ENCODE results near the gene TUT1. TPM values are rescaled to one million over a fixed set of nuclear protein-coding genes. Genes with fewer than 3 reads are reported as not detected.
A peak's percentile ranks its signal among the peaks of the same experiment; 100 is the strongest.
"Not testable (repeated sequence)": the region's sequence is repeated elsewhere in the genome, so short reads cannot be mapped to it uniquely, and the experiment has no call there.

Gene TUT1
- total RNA-seq, 3 donors from 2014 or later, result 39.4 to 46.1 (median 41.6) TPM

- Mint-ChIP-seq H3K4me3 (no peak overlapping the region), H3K9me3 (no peaks in the 10 kb centered on the region), H3K36me3 (ENCODE audit: insufficient read depth) (peaks cover 33% of the 10 kb centered on the region), H3K4me1 (ENCODE audit: low read depth) (peaks cover 25% of the 10 kb centered on the region), H3K27me3 (ENCODE audit: low read depth) (no peaks in the 10 kb centered on the region)
- DNase-seq (no peak), ATAC-seq (no peak)
Observed at GRCh38 chr11:62577046-62577714, 14.1 kb downstream of the TUT1 start.

GRCh38 chr11:62575837-62576236 lies 15.5 kb downstream of the TUT1 start:
- Mint-ChIP-seq H3K4me1 (ENCODE audit: low read depth) (peaks cover 39% of the 10 kb centered on the region), H3K27me3 (ENCODE audit: low read depth) (no peaks in the 10 kb centered on the region), H3K36me3 (ENCODE audit: insufficient read depth) (peaks cover 40% of the 10 kb centered on the region), H3K9me3 (no peaks in the 10 kb centered on the region), H3K4me3 (peak overlapping the region; percentile 98)
- DNase-seq, result no peak
- ATAC-seq, result no peak

GRCh38 chr11:62575156-62575555 lies 16.2 kb downstream of the TUT1 start:
- peak overlapping the region; percentile 98 for H3K4me3 Mint-ChIP-seq
- ATAC-seq, result no peak
- H3K9me3 Mint-ChIP-seq, result no peaks in the 10 kb centered on the region
- DNase-seq, result no peak
- no peaks in the 10 kb centered on the region for H3K27me3 Mint-ChIP-seq (ENCODE audit: low read depth)
- H3K4me1 Mint-ChIP-seq (ENCODE audit: low read depth), result peaks cover 44% of the 10 kb centered on the region
- peaks cover 42% of the 10 kb centered on the region for H3K36me3 Mint-ChIP-seq (ENCODE audit: insufficient read depth)

- H3K4me3 Mint-ChIP-seq, result peak overlapping the region; percentile 98
- no peaks in the 10 kb centered on the region for H3K27me3 Mint-ChIP-seq (ENCODE audit: low read depth)
- H3K9me3 Mint-ChIP-seq, result no peaks in the 10 kb centered on the region
- peaks cover 45% of the 10 kb centered on the region for H3K36me3 Mint-ChIP-seq (ENCODE audit: insufficient read depth)
- DNase-seq, result no peak
- peaks cover 50% of the 10 kb centered on the region for H3K4me1 Mint-ChIP-seq (ENCODE audit: low read depth)
- ATAC-seq, result peak; percentile 9 to 11
Observed at GRCh38 chr11:62574363-62575071, 16.8 kb downstream of the TUT1 start.

GRCh38 chr11:62573592-62574362 lies 17.5 kb downstream of the TUT1 start, which contains the start of gene EEF1G:
Gene EEF1G, minus strand, starts transcription at chr11:62573891. Its CDS starts 49 bp downstream, at chr11:62573842.
- DNase-seq (peak; percentile 96), ATAC-seq (peak; percentile 91 to 92)
- Mint-ChIP-seq H3K4me1 (ENCODE audit: low read depth) (peaks cover 51% of the 10 kb centered on the region), H3K36me3 (ENCODE audit: insufficient read depth) (peaks cover 47% of the 10 kb centered on the region), H3K4me3 (peak within 1 kb of the TSS; percentile 98), H3K27me3 (ENCODE audit: low read depth) (no peaks in the 10 kb centered on the region), H3K9me3 (no peaks in the 10 kb centered on the region)

- Mint-ChIP-seq H3K36me3 (ENCODE audit: insufficient read depth) (peaks cover 45% of the 10 kb centered on the region), H3K4me1 (ENCODE audit: low read depth) (peaks cover 54% of the 10 kb centered on the region)
- peak in 1 of 2 donors; percentile 14 for ATAC-seq
Observed at GRCh38 chr11:62573006-62573591, 18.2 kb downstream of the TUT1 start.

GRCh38 chr11:62572431-62572830 lies 18.9 kb downstream of the TUT1 start:
- no peaks in the 10 kb centered on the region for H3K27me3 Mint-ChIP-seq (ENCODE audit: low read depth)
- DNase-seq, result no peak
- H3K9me3 Mint-ChIP-seq, result no peaks in the 10 kb centered on the region
- peak overlapping the region; percentile 98 for H3K4me3 Mint-ChIP-seq
- ATAC-seq, result no peak
- peaks cover 44% of the 10 kb centered on the region for H3K36me3 Mint-ChIP-seq (ENCODE audit: insufficient read depth)
- H3K4me1 Mint-ChIP-seq (ENCODE audit: low read depth), result peaks cover 55% of the 10 kb centered on the region

More at GRCh38 chr11:62573006-62573591, 18.2 kb downstream of the TUT1 start:
- no peak for DNase-seq
- Mint-ChIP-seq H3K9me3 (no peaks in the 10 kb centered on the region), H3K27me3 (ENCODE audit: low read depth) (no peaks in the 10 kb centered on the region), H3K4me3 (peak overlapping the region; percentile 98)

GRCh38 chr11:62571493-62571892 lies 19.8 kb downstream of the TUT1 start:
- Mint-ChIP-seq H3K4me3 (peak overlapping the region; percentile 98), H3K36me3 (ENCODE audit: insufficient read depth) (peaks cover 53% of the 10 kb centered on the region), H3K4me1 (ENCODE audit: low read depth) (peaks cover 62% of the 10 kb centered on the region)
- not testable (repeated sequence) for DNase-seq; ATAC-seq; H3K9me3 Mint-ChIP-seq; H3K27me3 Mint-ChIP-seq (ENCODE audit: low read depth)

GRCh38 chr11:62570903-62571302 lies 20.4 kb downstream of the TUT1 start:
- H3K9me3 Mint-ChIP-seq; ATAC-seq; H3K27me3 Mint-ChIP-seq (ENCODE audit: low read depth); DNase-seq: not testable (repeated sequence)
- H3K4me3 Mint-ChIP-seq, result peak overlapping the region; percentile 98
- H3K4me1 Mint-ChIP-seq (ENCODE audit: low read depth), result peaks cover 68% of the 10 kb centered on the region
- peaks cover 55% of the 10 kb centered on the region for H3K36me3 Mint-ChIP-seq (ENCODE audit: insufficient read depth)

GRCh38 chr11:62569611-62570010 lies 21.7 kb downstream of the TUT1 start:
- Mint-ChIP-seq H3K4me1 (ENCODE audit: low read depth) (peaks cover 66% of the 10 kb centered on the region), H3K9me3 (no peaks in the 10 kb centered on the region), H3K4me3 (peak overlapping the region; percentile 1), H3K27me3 (ENCODE audit: low read depth) (no peaks in the 10 kb centered on the region), H3K36me3 (ENCODE audit: insufficient read depth) (peaks cover 59% of the 10 kb centered on the region)
- no peak for ATAC-seq
- DNase-seq, result no peak

- Mint-ChIP-seq H3K27me3 (ENCODE audit: low read depth) (no peaks in the 10 kb centered on the region), H3K9me3 (no peaks in the 10 kb centered on the region), H3K4me3 (peak overlapping the region; percentile 42), H3K4me1 (ENCODE audit: low read depth) (peaks cover 50% of the 10 kb centered on the region), H3K36me3 (ENCODE audit: insufficient read depth) (peaks cover 49% of the 10 kb centered on the region)
- DNase-seq (no peak), ATAC-seq (peak in 1 of 2 donors; percentile 16)
Observed at GRCh38 chr11:62567018-62567633, 24.2 kb downstream of the TUT1 start.

- Mint-ChIP-seq H3K9me3 (no peaks in the 10 kb centered on the region), H3K4me3 (peak overlapping the region; percentile 3), H3K4me1 (ENCODE audit: low read depth) (peaks cover 45% of the 10 kb centered on the region), H3K36me3 (ENCODE audit: insufficient read depth) (peaks cover 45% of the 10 kb centered on the region), H3K27me3 (ENCODE audit: low read depth) (no peaks in the 10 kb centered on the region)
- DNase-seq (no peak), ATAC-seq (no peak)
Observed at GRCh38 chr11:62566247-62566646, 25.1 kb downstream of the TUT1 start.

GRCh38 chr11:62565100-62565802 lies 26.1 kb downstream of the TUT1 start:
- ATAC-seq (no peak), DNase-seq (no peak)
- Mint-ChIP-seq H3K27me3 (ENCODE audit: low read depth) (no peaks in the 10 kb centered on the region), H3K4me1 (ENCODE audit: low read depth) (peaks cover 47% of the 10 kb centered on the region), H3K4me3 (no peak overlapping the region), H3K36me3 (ENCODE audit: insufficient read depth) (peaks cover 41% of the 10 kb centered on the region), H3K9me3 (no peaks in the 10 kb centered on the region)

Data from activated T-cell treated with anti-CD3 and anti-CD28 coated beads, Interleukin-2, amount 50 U/mL, for 4 hours (primary cell).